Uterus (tissue), 2 donors: ENCODE measurements around the gene TRIM36.

Experiments
- CTCF ChIP-seq, 4 experiments: fragments of 200-600 bp in 2 of 4; fragments of 450-650 bp in 2 of 4; sonication (generic) in 2 of 4; IDR thresholded peaks; one replicate each; pipeline ENCODE4 v1.5.1; 2016 to 2019; ENCODE audit warnings: antibody characterized with exemption in 4 of 4, mild to moderate bottlenecking in 2 of 4, moderate library complexity in 1 of 4
- POLR2A ChIP-seq, 2 donors: fragments of 450-650 bp; IDR thresholded peaks; one replicate each; pipeline ENCODE4 v1.6.1; 2016; ENCODE audit warnings: antibody characterized with exemption in 2 of 2, mild to moderate bottlenecking in 1 of 2, moderate library complexity in 1 of 2

GRCh38 chr5:115100319-115100955 is 69.3 kb downstream of the TRIM36 start:
- TF ChIP-seq POLR2A (IDR thresholded peaks at IDR 0.05) (no peak), CTCF (IDR thresholded peaks at IDR 0.05) (no peak)
